ENCODE results near the gene OSBPL10. TPM values are rescaled to one million over a fixed set of nuclear protein-coding genes. Genes with fewer than 3 reads are reported as not detected.
"Not testable (repeated sequence)": the region's sequence is repeated elsewhere in the genome, so short reads cannot be mapped to it uniquely, and the experiment has no call there.

Gene OSBPL10
- total RNA-seq, 1 donor from 2014 or later = 8.4 TPM

- Histone ChIP-seq H4K20me1 (ENCODE audit: low read depth) (no peaks in the 10 kb centered on the region), H3K4me2 (no peak overlapping the region), H3K4me1 (peaks cover 8% of the 10 kb centered on the region), H2AFZ (replicated peaks) (no peak overlapping the region), H3F3A (ENCODE audit: low read depth) (no peaks in the 10 kb centered on the region), H3K27ac (no peak overlapping the region), H3K79me2 (ENCODE audit: low read depth) (no peaks in the 10 kb centered on the region), H3K36me3 (no peaks in the 10 kb centered on the region), H3K9ac (no peak overlapping the region), H3K4me3 (no peak overlapping the region), H3K9me3 (ENCODE audit: low read depth) (no peaks in the 10 kb centered on the region), H3K27me3 (no peaks in the 10 kb centered on the region)
- Mint-ChIP-seq H3K36me3 (no peaks in the 10 kb centered on the region), H3K27me3 (ENCODE audit: insufficient read depth, low read depth) (no peaks in the 10 kb centered on the region), H3K4me3 (no peak overlapping the region), H3K9me3 (peaks cover 2% of the 10 kb centered on the region), H3K27ac (no peak overlapping the region), H3K4me1 (peaks cover 3% of the 10 kb centered on the region)
- peak; percentile 30 for TF ChIP-seq CTCF (IDR thresholded peaks at IDR 0.05)
- TF ChIP-seq EZH2phosphoT487 (IDR thresholded peaks at IDR 0.05) = no peak
- DNase-seq (ENCODE audit: low spot score) = peak; percentile 28
Measured at GRCh38 chr3:31692751-31693150, 288.3 kb downstream of the OSBPL10 start.

- Histone ChIP-seq H3K4me1 (peaks cover 9% of the 10 kb centered on the region), H3K9me3 (ENCODE audit: low read depth) (no peaks in the 10 kb centered on the region), H4K20me1 (ENCODE audit: low read depth) (no peaks in the 10 kb centered on the region), H3K79me2 (ENCODE audit: low read depth) (no peaks in the 10 kb centered on the region), H3K9ac (no peak overlapping the region), H3K4me2 (no peak overlapping the region), H3K27me3 (no peaks in the 10 kb centered on the region), H2AFZ (replicated peaks) (no peak overlapping the region), H3K36me3 (no peaks in the 10 kb centered on the region), H3K27ac (no peak overlapping the region), H3K4me3 (no peak overlapping the region), H3F3A (ENCODE audit: low read depth) (no peaks in the 10 kb centered on the region)
- DNase-seq (ENCODE audit: low spot score) = no peak
- Mint-ChIP-seq H3K27me3 (ENCODE audit: insufficient read depth, low read depth) (peaks cover 4% of the 10 kb centered on the region), H3K36me3 (no peaks in the 10 kb centered on the region), H3K4me1 (peaks cover 3% of the 10 kb centered on the region), H3K9me3 (peaks cover 2% of the 10 kb centered on the region), H3K4me3 (no peak overlapping the region), H3K27ac (no peak overlapping the region)
- TF ChIP-seq EZH2phosphoT487 (IDR thresholded peaks at IDR 0.05) (no peak), EZH2 (IDR thresholded peaks at IDR 0.05) (no peak), CTCF (IDR thresholded peaks at IDR 0.05) (no peak)
Measured at GRCh38 chr3:31690771-31691170, 290.3 kb downstream of the OSBPL10 start.

- not testable (repeated sequence) for H3K9me3 Mint-ChIP-seq; H3K27ac ChIP-seq; H3K79me2 ChIP-seq (ENCODE audit: low read depth); H3K27ac Mint-ChIP-seq; DNase-seq (ENCODE audit: low spot score); H4K20me1 ChIP-seq (ENCODE audit: low read depth); H3K4me2 ChIP-seq; H3K4me3 Mint-ChIP-seq; H3K36me3 Mint-ChIP-seq; H3K36me3 ChIP-seq; H3K27me3 ChIP-seq; H2AFZ ChIP-seq (replicated peaks); H3K9me3 ChIP-seq (ENCODE audit: low read depth); H3F3A ChIP-seq (ENCODE audit: low read depth); H3K4me3 ChIP-seq; H3K27me3 Mint-ChIP-seq (ENCODE audit: insufficient read depth, low read depth); H3K4me1 Mint-ChIP-seq; H3K4me1 ChIP-seq; H3K9ac ChIP-seq
Measured at GRCh38 chr3:31689523-31689922, 291.5 kb downstream of the OSBPL10 start.

- H3K9me3 Mint-ChIP-seq = peaks cover 2% of the 10 kb centered on the region
- H3K4me1 Mint-ChIP-seq = peaks cover 3% of the 10 kb centered on the region
- Histone ChIP-seq H3K27me3 (no peaks in the 10 kb centered on the region), H2AFZ (replicated peaks) (no peak overlapping the region), H3K9me3 (ENCODE audit: low read depth) (no peaks in the 10 kb centered on the region), H3K4me2 (no peak overlapping the region), H3K27ac (no peak overlapping the region), H3K4me1 (peaks cover 4% of the 10 kb centered on the region), H4K20me1 (ENCODE audit: low read depth) (no peaks in the 10 kb centered on the region), H3K4me3 (no peak overlapping the region), H3K79me2 (ENCODE audit: low read depth) (no peaks in the 10 kb centered on the region), H3K36me3 (no peaks in the 10 kb centered on the region), H3K9ac (no peak overlapping the region), H3F3A (ENCODE audit: low read depth) (no peaks in the 10 kb centered on the region)
- peaks cover 4% of the 10 kb centered on the region for H3K27me3 Mint-ChIP-seq (ENCODE audit: insufficient read depth, low read depth)
- H3K4me3 Mint-ChIP-seq = no peak overlapping the region
- no peaks in the 10 kb centered on the region for H3K36me3 Mint-ChIP-seq
- no peak for TF ChIP-seq EZH2 (IDR thresholded peaks at IDR 0.05)
- H3K27ac Mint-ChIP-seq = no peak overlapping the region
- DNase-seq (ENCODE audit: low spot score) = no peak
Measured at GRCh38 chr3:31688984-31689383, 292.1 kb downstream of the OSBPL10 start.

Measured in neural progenitor cell (in vitro differentiated cells).